Measurements from ENCODE around the gene NXPH2.

- TF ChIP-seq POLR2AphosphoS5 (IDR thresholded peaks at IDR 0.05; ENCODE audit: low read depth, low read length) (no peak), TAF1 (IDR thresholded peaks at IDR 0.05; ENCODE audit: low read depth, low read length) (no peak), POLR2A (IDR thresholded peaks at IDR 0.05; ENCODE audit: low read depth, low read length) (no peak), SPI1 (IDR thresholded peaks at IDR 0.05; ENCODE audit: low read depth, low read length) (no peak)
These were observed 16.2 kb downstream of the NXPH2 start for GRCh38 chr2:138763971-138764370.
